HepG2 (cell line): ENCODE results near the gene PIP4K2B. TPM values are rescaled to one million over a fixed set of nuclear protein-coding genes. Genes with fewer than 3 reads are reported as not detected.

Experiments used
- BRF2 ChIP-seq: sonication (generic); formaldehyde crosslinking; IDR thresholded peaks from 2 replicates; pipeline ENCODE4 v1.8.1; 2022; ENCODE audit warnings: mild to moderate bottlenecking, missing genetic modification reagents
- CBX5 ChIP-seq: sonication (generic); formaldehyde crosslinking; IDR thresholded peaks from 2 replicates; pipeline ENCODE4 v1.4.0; 2020; ENCODE audit warnings: missing genetic modification reagents, borderline replicate concordance
- ESRRA ChIP-seq: sonication (generic); formaldehyde crosslinking; IDR thresholded peaks from 2 replicates; pipeline ENCODE4 v1.5.1; 2020; ENCODE audit warnings: mild to moderate bottlenecking, low read depth, missing genetic modification reagents
- KDM5A ChIP-seq: fragments of 200-600 bp; sonication (generic); IDR thresholded peaks from 2 replicates; pipeline ENCODE4 v1.7.0; 2018; ENCODE audit warnings: antibody characterized with exemption, mild to moderate bottlenecking, low read length, borderline replicate concordance
- NBN ChIP-seq: fragments of 450-650 bp; conservative IDR thresholded peaks from 2 replicates; pipeline ENCODE4 v1.6.1; 2017
- NFATC3 ChIP-seq: sonication (generic); formaldehyde crosslinking; IDR thresholded peaks from 2 replicates; pipeline ENCODE4 v1.5.1; 2020; ENCODE audit warnings: mild to moderate bottlenecking, missing genetic modification reagents
- RORA ChIP-seq: sonication (generic); formaldehyde crosslinking; IDR thresholded peaks from 2 replicates; pipeline ENCODE4 v1.5.0; 2020; ENCODE audit warnings: mild to moderate bottlenecking, missing genetic modification reagents, moderate library complexity
- SOX13 ChIP-seq, 3 experiments: fragments of 450-650 bp in 1 of 3; sonication (generic) in 1 of 3; formaldehyde crosslinking in 1 of 3; IDR thresholded peaks in 2 of 3; conservative IDR thresholded peaks in 1 of 3; 2 replicates each; pipeline versions ENCODE4 v1.5.0 to v1.6.1; 2016 to 2020; ENCODE audit warnings: antibody characterized with exemption in 1 of 3, mild to moderate bottlenecking in 1 of 3, missing compliant biosample characterization in 1 of 3, missing genetic modification reagents in 1 of 3, moderate library complexity in 1 of 3
- SOX5 ChIP-seq: IDR thresholded peaks from 2 replicates; pipeline ENCODE4 v1.6.1; 2016; ENCODE audit warnings: borderline replicate concordance
- U2AF1 ChIP-seq: fragments of 200-400 bp; formaldehyde crosslinking; optimal IDR thresholded peaks from 2 replicates; pipeline ENCODE3; 2017; ENCODE audit warnings: mild to moderate bottlenecking, low read depth, low read length
- ZBTB3 ChIP-seq: sonication (generic); formaldehyde crosslinking; IDR thresholded peaks from 2 replicates; pipeline ENCODE4 v1.4.0; 2020; ENCODE audit warnings: low read depth, mild to moderate bottlenecking, moderate library complexity, missing genetic modification reagents, borderline replicate concordance
- ZBTB8A ChIP-seq: sonication (generic); formaldehyde crosslinking; IDR thresholded peaks from 2 replicates; pipeline ENCODE4 v1.4.0; 2020; ENCODE audit warnings: mild to moderate bottlenecking, low read depth, missing genetic modification reagents, borderline replicate concordance
- ZFP41 ChIP-seq: sonication (generic); formaldehyde crosslinking; IDR thresholded peaks from 2 replicates; pipeline ENCODE4 v1.4.0; 2020; ENCODE audit warnings: mild to moderate bottlenecking, missing genetic modification reagents, borderline replicate concordance
- ZNF12 ChIP-seq: sonication (generic); formaldehyde crosslinking; IDR thresholded peaks from 2 replicates; pipeline ENCODE4 v1.5.0; 2020; ENCODE audit warnings: missing genetic modification reagents
- ZNF260 ChIP-seq: sonication (generic); formaldehyde crosslinking; IDR thresholded peaks from 2 replicates; pipeline ENCODE4 v1.4.0; 2020; ENCODE audit warnings: missing genetic modification reagents, low read depth, mild to moderate bottlenecking, borderline replicate concordance
- ZNF354B ChIP-seq: sonication (generic); formaldehyde crosslinking; IDR thresholded peaks from 2 replicates; pipeline ENCODE4 v1.8.0; 2022; ENCODE audit warnings: mild to moderate bottlenecking, missing genetic modification reagents
- ZNF7 ChIP-seq: IDR thresholded peaks from 2 replicates; pipeline ENCODE4 v1.6.1; 2016; ENCODE audit warnings: missing biosample characterization, missing genetic modification reagents
- ZNF775 ChIP-seq: sonication (generic); formaldehyde crosslinking; IDR thresholded peaks from 2 replicates; pipeline ENCODE4 v1.4.0; 2020; ENCODE audit warnings: missing genetic modification reagents, mild to moderate bottlenecking, moderate library complexity, borderline replicate concordance
- ZNF816 ChIP-seq: sonication (generic); formaldehyde crosslinking; IDR thresholded peaks from 2 replicates; pipeline ENCODE4 v1.8.0; 2022; ENCODE audit warnings: missing genetic modification reagents, mild to moderate bottlenecking, borderline replicate concordance
- ZSCAN31 ChIP-seq: sonication (generic); formaldehyde crosslinking; IDR thresholded peaks from 2 replicates; pipeline ENCODE4 v1.5.0; 2020; ENCODE audit warnings: low read depth, mild to moderate bottlenecking, missing genetic modification reagents
- polyA plus RNA-seq, 8 experiments: library from polyadenylated mRNA; depleted of rRNA in 3 of 8; stranded (reverse) in 7 of 8; unstranded in 1 of 8; fragments of >200 nt; fragmentation: Illumina TruSeq in 4 of 8; extraction: Trizol in 4 of 8; gene quantifications; 2 replicates each; pipeline versions ENCODE4 v1.2.1 to v1.2.3, GENCODE V29; 2011 to 2016; ENCODE audit warnings: low read depth in 4 of 8, missing spikeins in 1 of 8, mixed read lengths in 1 of 8; ENCODE audit not compliant: insufficient read depth in 1 of 8
- total RNA-seq, 5 experiments: library from RNA; depleted of rRNA; stranded (reverse); fragments of >200 nt; fragmentation: Illumina TruSeq; extraction: Trizol; gene quantifications; 2 replicates each; pipeline ENCODE4 v1.2.3, GENCODE V29; 2016; ENCODE audit warnings: low read depth in 1 of 5
- TF ChIP-seq, protein P1 (sequence below): sonication (generic); formaldehyde crosslinking; IDR thresholded peaks from 2 replicates; pipeline ENCODE4 v1.4.0; 2020; ENCODE audit warnings: missing genetic modification reagents

PIP4K2B gene
- total and polyA plus RNA-seq, 2 of the 13 experiments (the other 11 are each of a cell fraction or from before 2014, with no cell fraction given) = 20.4 to 54.0 TPM

- TF ChIP-seq, protein P1, sequence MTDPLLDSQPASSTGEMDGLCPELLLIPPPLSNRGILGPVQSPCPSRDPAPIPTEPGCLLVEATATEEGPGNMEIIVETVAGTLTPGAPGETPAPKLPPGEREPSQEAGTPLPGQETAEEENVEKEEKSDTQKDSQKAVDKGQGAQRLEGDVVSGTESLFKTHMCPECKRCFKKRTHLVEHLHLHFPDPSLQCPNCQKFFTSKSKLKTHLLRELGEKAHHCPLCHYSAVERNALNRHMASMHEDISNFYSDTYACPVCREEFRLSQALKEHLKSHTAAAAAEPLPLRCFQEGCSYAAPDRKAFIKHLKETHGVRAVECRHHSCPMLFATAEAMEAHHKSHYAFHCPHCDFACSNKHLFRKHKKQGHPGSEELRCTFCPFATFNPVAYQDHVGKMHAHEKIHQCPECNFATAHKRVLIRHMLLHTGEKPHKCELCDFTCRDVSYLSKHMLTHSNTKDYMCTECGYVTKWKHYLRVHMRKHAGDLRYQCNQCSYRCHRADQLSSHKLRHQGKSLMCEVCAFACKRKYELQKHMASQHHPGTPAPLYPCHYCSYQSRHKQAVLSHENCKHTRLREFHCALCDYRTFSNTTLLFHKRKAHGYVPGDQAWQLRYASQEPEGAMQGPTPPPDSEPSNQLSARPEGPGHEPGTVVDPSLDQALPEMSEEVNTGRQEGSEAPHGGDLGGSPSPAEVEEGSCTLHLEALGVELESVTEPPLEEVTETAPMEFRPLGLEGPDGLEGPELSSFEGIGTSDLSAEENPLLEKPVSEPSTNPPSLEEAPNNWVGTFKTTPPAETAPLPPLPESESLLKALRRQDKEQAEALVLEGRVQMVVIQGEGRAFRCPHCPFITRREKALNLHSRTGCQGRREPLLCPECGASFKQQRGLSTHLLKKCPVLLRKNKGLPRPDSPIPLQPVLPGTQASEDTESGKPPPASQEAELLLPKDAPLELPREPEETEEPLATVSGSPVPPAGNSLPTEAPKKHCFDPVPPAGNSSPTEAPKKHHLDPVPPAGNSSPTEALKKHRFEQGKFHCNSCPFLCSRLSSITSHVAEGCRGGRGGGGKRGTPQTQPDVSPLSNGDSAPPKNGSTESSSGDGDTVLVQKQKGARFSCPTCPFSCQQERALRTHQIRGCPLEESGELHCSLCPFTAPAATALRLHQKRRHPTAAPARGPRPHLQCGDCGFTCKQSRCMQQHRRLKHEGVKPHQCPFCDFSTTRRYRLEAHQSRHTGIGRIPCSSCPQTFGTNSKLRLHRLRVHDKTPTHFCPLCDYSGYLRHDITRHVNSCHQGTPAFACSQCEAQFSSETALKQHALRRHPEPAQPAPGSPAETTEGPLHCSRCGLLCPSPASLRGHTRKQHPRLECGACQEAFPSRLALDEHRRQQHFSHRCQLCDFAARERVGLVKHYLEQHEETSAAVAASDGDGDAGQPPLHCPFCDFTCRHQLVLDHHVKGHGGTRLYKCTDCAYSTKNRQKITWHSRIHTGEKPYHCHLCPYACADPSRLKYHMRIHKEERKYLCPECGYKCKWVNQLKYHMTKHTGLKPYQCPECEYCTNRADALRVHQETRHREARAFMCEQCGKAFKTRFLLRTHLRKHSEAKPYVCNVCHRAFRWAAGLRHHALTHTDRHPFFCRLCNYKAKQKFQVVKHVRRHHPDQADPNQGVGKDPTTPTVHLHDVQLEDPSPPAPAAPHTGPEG (CRISPR knock-in tag) = no peak
- TF ChIP-seq ZNF354B (CRISPR knock-in tag) (no peak), ZNF260 (no peak), ZBTB8A (CRISPR knock-in tag) (peak; percentile 26; the same call in 1 of the 2 replicates), ZNF775 (CRISPR knock-in tag) (no peak), CBX5 (CRISPR knock-in tag) (no peak; the same call in 1 of the 2 replicates), ZNF12 (CRISPR knock-in tag) (0 out of 2 replicates have a peak, but pooled peaks have one; percentile 11), NFATC3 (no peak), ESRRA (CRISPR knock-in tag) (no peak), ZNF816 (CRISPR knock-in tag) (no peak), KDM5A (peak; percentile 51; the same call in 1 of the 2 replicates), U2AF1 (no peak), SOX5 (CRISPR knock-in tag) (no peak; the same call in 1 of the 2 replicates), ZSCAN31 (CRISPR knock-in tag) (peak; percentile 82; the same call in 1 of the 2 replicates), SOX13 (IDR thresholded peaks at IDR 0.05) (no peak), SOX13 (CRISPR knock-in tag; conservative IDR thresholded peaks at IDR 0.05 in 1 of 2, IDR thresholded peaks at IDR 0.05 in 1 of 2) (peak in 1 of 2 experiments; percentile 23; a peak in 2 of 4 replicates), RORA (CRISPR knock-in tag) (no peak), BRF2 (CRISPR knock-in tag) (no peak), ZFP41 (CRISPR knock-in tag) (no peak), NBN (no peak), ZNF7 (CRISPR knock-in tag) (no peak), ZBTB3 (CRISPR knock-in tag) (no peak; the same call in 1 of the 2 replicates)
Measured at GRCh38 chr17:38798614-38799500, 499 bp downstream of the PIP4K2B start (continued).
